ENCODE measurements around the gene VAMP1. TPM values are rescaled to one million over a fixed set of nuclear protein-coding genes. Genes with fewer than 3 reads are reported as not detected.

Gene VAMP1
- total and polyA plus RNA-seq, 2 of the 13 experiments (the other 11 are each of a cell fraction or from before 2014, with no cell fraction given) = 2.5 to 7.4 TPM

- TF ChIP-seq PAWR (CRISPR knock-in tag; IDR thresholded peaks at IDR 0.05; ENCODE audit: borderline replicate concordance) = no peak
- no peak for TF ChIP-seq DBP (CRISPR knock-in tag; IDR thresholded peaks at IDR 0.05; ENCODE audit: not compliant biosample characterization)
- no peak for TF ChIP-seq CHCHD3 (CRISPR knock-in tag; IDR thresholded peaks at IDR 0.05)
- TF ChIP-seq RNF2 (conservative IDR thresholded peaks at IDR 0.05; ENCODE audit: low read depth) = no peak
- TF ChIP-seq ZNF800 (CRISPR knock-in tag; IDR thresholded peaks at IDR 0.05) = no peak
- no peak for TF ChIP-seq PCBP2 (optimal IDR thresholded peaks at IDR 0.05; ENCODE audit: low read depth, low read length, poor library complexity, severe bottlenecking)
- TF ChIP-seq ZNF570 (CRISPR knock-in tag; IDR thresholded peaks at IDR 0.05; ENCODE audit: borderline replicate concordance) = no peak
- TF ChIP-seq RXRB (CRISPR knock-in tag; IDR thresholded peaks at IDR 0.05; ENCODE audit: borderline replicate concordance) = no peak
- TF ChIP-seq ZNF260 (CRISPR knock-in tag; IDR thresholded peaks at IDR 0.05; ENCODE audit: borderline replicate concordance, low read depth) = no peak
- TF ChIP-seq ETS1 (CRISPR knock-in tag; IDR thresholded peaks at IDR 0.05) = no peak
- no peak for TF ChIP-seq PBX3 (CRISPR knock-in tag; IDR thresholded peaks at IDR 0.05; ENCODE audit: borderline replicate concordance)
- TF ChIP-seq ZNF644 (CRISPR knock-in tag; IDR thresholded peaks at IDR 0.05; ENCODE audit: low read depth) = no peak
- TF ChIP-seq U2AF2 (IDR thresholded peaks at IDR 0.05; ENCODE audit: low read depth, low read length) = no peak
- TF ChIP-seq MAFF (IDR thresholded peaks at IDR 0.05; ENCODE audit: low read depth, low read length) = no peak
- TF ChIP-seq MLLT10 (CRISPR knock-in tag; IDR thresholded peaks at IDR 0.05) = no peak
- TF ChIP-seq IRF9 (CRISPR knock-in tag; IDR thresholded peaks at IDR 0.05; ENCODE audit: borderline replicate concordance) = no peak
- TF ChIP-seq ATF4 (CRISPR knock-in tag; IDR thresholded peaks at IDR 0.05) = no peak
- TF ChIP-seq RFXAP (CRISPR knock-in tag; IDR thresholded peaks at IDR 0.05; ENCODE audit: borderline replicate concordance) = peak; percentile 64; the same call in 1 of the 2 replicates
- no peak for TF ChIP-seq KMT2A (CRISPR knock-in tag; IDR thresholded peaks at IDR 0.05)
- no peak for TF ChIP-seq HNRNPUL1 (IDR thresholded peaks at IDR 0.05; ENCODE audit: low read depth, low read length)
- no peak for TF ChIP-seq GATA4 (IDR thresholded peaks at IDR 0.05; ENCODE audit: borderline replicate concordance, low read depth)
These were observed 47.0 kb downstream of the VAMP1 start (continued) for GRCh38 chr12:6423267-6424007.
